ENCODE results near the gene S100A3.

DNA sequence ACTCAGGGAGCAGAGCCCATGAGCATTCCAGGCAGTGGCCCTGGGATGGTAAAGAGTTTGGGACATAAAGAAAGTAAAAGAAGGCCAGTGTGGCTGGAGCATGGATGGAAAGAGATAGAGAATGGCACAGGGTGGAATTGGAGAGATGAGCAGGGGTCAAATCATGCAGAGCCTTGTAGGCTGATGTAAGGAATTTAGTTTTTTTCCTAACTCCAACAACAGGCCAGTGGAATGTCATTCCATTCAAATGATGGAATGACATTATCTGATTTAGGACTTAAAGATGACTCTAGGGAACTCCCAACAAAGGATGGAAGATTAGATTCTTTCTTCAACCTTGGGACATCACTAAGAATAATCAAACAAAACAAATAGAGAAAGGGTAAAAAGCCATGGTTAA is 29.4 kb upstream of the S100A3 start:
- TF ChIP-seq, protein P1, sequence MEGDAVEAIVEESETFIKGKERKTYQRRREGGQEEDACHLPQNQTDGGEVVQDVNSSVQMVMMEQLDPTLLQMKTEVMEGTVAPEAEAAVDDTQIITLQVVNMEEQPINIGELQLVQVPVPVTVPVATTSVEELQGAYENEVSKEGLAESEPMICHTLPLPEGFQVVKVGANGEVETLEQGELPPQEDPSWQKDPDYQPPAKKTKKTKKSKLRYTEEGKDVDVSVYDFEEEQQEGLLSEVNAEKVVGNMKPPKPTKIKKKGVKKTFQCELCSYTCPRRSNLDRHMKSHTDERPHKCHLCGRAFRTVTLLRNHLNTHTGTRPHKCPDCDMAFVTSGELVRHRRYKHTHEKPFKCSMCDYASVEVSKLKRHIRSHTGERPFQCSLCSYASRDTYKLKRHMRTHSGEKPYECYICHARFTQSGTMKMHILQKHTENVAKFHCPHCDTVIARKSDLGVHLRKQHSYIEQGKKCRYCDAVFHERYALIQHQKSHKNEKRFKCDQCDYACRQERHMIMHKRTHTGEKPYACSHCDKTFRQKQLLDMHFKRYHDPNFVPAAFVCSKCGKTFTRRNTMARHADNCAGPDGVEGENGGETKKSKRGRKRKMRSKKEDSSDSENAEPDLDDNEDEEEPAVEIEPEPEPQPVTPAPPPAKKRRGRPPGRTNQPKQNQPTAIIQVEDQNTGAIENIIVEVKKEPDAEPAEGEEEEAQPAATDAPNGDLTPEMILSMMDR (IDR thresholded peaks at IDR 0.05) = no peak
- no peak for TF ChIP-seq POLR2A (IDR thresholded peaks at IDR 0.05)
